Measurements from ENCODE around the gene L3HYPDH. TPM values are rescaled to one million over a fixed set of nuclear protein-coding genes. Genes with fewer than 3 reads are reported as not detected.

Gene L3HYPDH
- total RNA-seq, 3 donors from 2014 or later = 56.5 to 74.4 (median 70.9) TPM

GRCh38 chr14:59428581-59429012 lies 55.6 kb downstream of the L3HYPDH start:
- no peaks in the 10 kb centered on the region for H3K4me1 ChIP-seq
- H3K27me3 ChIP-seq = no peaks in the 10 kb centered on the region
- DNase-seq (ENCODE audit: low spot score in 2 of 2) = no peak
- no peaks in the 10 kb centered on the region for H3K36me3 ChIP-seq
- H3K4me3 ChIP-seq = no peak overlapping the region
- H3K27ac ChIP-seq = peak overlapping the region in 1 of 2 donors; percentile 49
- no peaks in the 10 kb centered on the region for H3K9me3 ChIP-seq
- TF ChIP-seq POLR2A (IDR thresholded peaks at IDR 0.05) (no peak), POLR2AphosphoS5 (IDR thresholded peaks at IDR 0.05) (no peak), CTCF (IDR thresholded peaks at IDR 0.05) (no peak)
- intact Hi-C loops (cut with DNase I; ENCODE audit: low total_unique reads) = no loop called here

- no peaks in the 10 kb centered on the region for H3K27me3 ChIP-seq
- no peak for DNase-seq (ENCODE audit: low spot score in 2 of 2)
- H3K4me3 ChIP-seq = no peak overlapping the region
- TF ChIP-seq POLR2AphosphoS5 (IDR thresholded peaks at IDR 0.05) = no peak
- intact Hi-C loops (cut with DNase I; ENCODE audit: low total_unique reads) = no loop called here
- peak overlapping the region in 1 of 2 donors; percentile 49 for H3K27ac ChIP-seq
- no peaks in the 10 kb centered on the region for H3K36me3 ChIP-seq
- H3K9me3 ChIP-seq = no peaks in the 10 kb centered on the region
- no peaks in the 10 kb centered on the region for H3K4me1 ChIP-seq
These were observed 56.3 kb downstream of the L3HYPDH start for GRCh38 chr14:59427653-59428580.

GRCh38 chr14:59425322-59425935 lies 58.8 kb downstream of the L3HYPDH start:
- Histone ChIP-seq H3K9me3 (no peaks in the 10 kb centered on the region), H3K27ac (no peak overlapping the region), H3K36me3 (no peaks in the 10 kb centered on the region), H3K4me1 (no peaks in the 10 kb centered on the region), H3K27me3 (no peaks in the 10 kb centered on the region), H3K4me3 (no peak overlapping the region)
- DNase-seq (ENCODE audit: low spot score in 2 of 2) = no peak
- intact Hi-C loops (cut with DNase I; ENCODE audit: low total_unique reads) = no loop called here
- peak in 1 of 3 donors; percentile 10 for TF ChIP-seq CTCF (IDR thresholded peaks at IDR 0.05)
- TF ChIP-seq POLR2AphosphoS5 (IDR thresholded peaks at IDR 0.05) = no peak
- TF ChIP-seq POLR2A (IDR thresholded peaks at IDR 0.05) = no peak

- no peak for DNase-seq (ENCODE audit: low spot score in 2 of 2)
- Histone ChIP-seq H3K27ac (peak overlapping the region; percentile 14 to 56), H3K4me1 (no peaks in the 10 kb centered on the region), H3K36me3 (no peaks in the 10 kb centered on the region), H3K27me3 (no peaks in the 10 kb centered on the region), H3K4me3 (no peak overlapping the region), H3K9me3 (no peaks in the 10 kb centered on the region)
- intact Hi-C loops (cut with DNase I; ENCODE audit: low total_unique reads) = no loop called here
- no peak for TF ChIP-seq POLR2A (IDR thresholded peaks at IDR 0.05)
- no peak for TF ChIP-seq CTCF (IDR thresholded peaks at IDR 0.05)
- TF ChIP-seq POLR2AphosphoS5 (IDR thresholded peaks at IDR 0.05) = no peak
These were observed 59.7 kb downstream of the L3HYPDH start for GRCh38 chr14:59424341-59425071.

Other genes starting within 250 kb of the L3HYPDH start
- gene GPR135, start 19.0 kb downstream of the L3HYPDH start, total RNA-seq = 1 to 10 TPM; 4.4 to 5.9 (median 5.1) TPM
- 10 to 100 TPM; 53.4 to 74.8 (median 64.8) TPM for gene JKAMP, start 109 bp upstream of the L3HYPDH start, total RNA-seq
- gene CCDC175, start 92.4 kb upstream of the L3HYPDH start, total RNA-seq = under 1 TPM in 1 of 3 donors, not detected in 2; 0.33 TPM